MCF 10A (cell line): Measurements from ENCODE around the gene KCNJ4. TPM values are rescaled to one million over a fixed set of nuclear protein-coding genes. Genes with fewer than 3 reads are reported as not detected.
"Not testable (repeated sequence)": the region's sequence is repeated elsewhere in the genome, so short reads cannot be mapped to it uniquely, and the experiment has no call there.

ENCODE experiments used
- BruUV-seq: library from RNA; stranded (reverse); fragments of 400-500 nt; replicated peaks from 2 replicates; lab custom pipeline; 2021; lab: Mats Ljungman, UMichigan
- CTCF ChIA-PET: fragments of 300-600 bp; sonication (Branson Sonifier 250); formaldehyde crosslinking; extraction: SDS; loops from one replicate; lab custom pipeline; 2021; ENCODE audit warnings: antibody characterized with exemption, inconsistent platforms; lab: Yijun Ruan, JAX
- POLR2A ChIA-PET: fragments of 300-600, 350-650 bp; sonication (Branson Sonifier 250); formaldehyde crosslinking; extraction: SDS; loops from one replicate; lab custom pipeline; 2020; ENCODE audit warnings: antibody characterized with exemption, inconsistent platforms; lab: Yijun Ruan, JAX
- DNase-seq: peaks from one replicate; pipeline ENCODE4 v3.0.0-alpha.2; 2018; ENCODE audit not compliant: unreplicated experiment
- H3K27ac Mint-ChIP-seq: one replicate; pipeline ENCODE4 v1.8.0; 2022; ENCODE audit warnings: mild to moderate bottlenecking, low read depth, mixed read lengths; ENCODE audit not compliant: unreplicated experiment
- H3K27me3 Mint-ChIP-seq: one replicate; pipeline ENCODE4 v1.8.0; 2022; ENCODE audit warnings: mixed read lengths; ENCODE audit not compliant: insufficient read depth, unreplicated experiment
- H3K36me3 Mint-ChIP-seq: one replicate; pipeline ENCODE4 v1.8.0; 2022; ENCODE audit warnings: mild to moderate bottlenecking, moderate library complexity, mixed read lengths; ENCODE audit not compliant: insufficient read depth, unreplicated experiment
- H3K4me1 Mint-ChIP-seq: one replicate; pipeline ENCODE4 v1.8.0; 2022; ENCODE audit warnings: mixed read lengths; ENCODE audit not compliant: insufficient read depth, unreplicated experiment
- H3K4me3 Mint-ChIP-seq: one replicate; pipeline ENCODE4 v1.8.0; 2022; ENCODE audit warnings: mild to moderate bottlenecking, moderate library complexity, mixed read lengths; ENCODE audit not compliant: unreplicated experiment
- H3K9me3 Mint-ChIP-seq: one replicate; pipeline ENCODE4 v1.8.0; 2022; ENCODE audit warnings: mixed read lengths; ENCODE audit not compliant: unreplicated experiment
- intact Hi-C: fragments of 100-400 bp; cut with micrococcal nuclease; formaldehyde crosslinking; loops from 2 replicates; pipeline ENCODE4 v1.14.1; 2022
- total RNA-seq: library from RNA; stranded (reverse); gene quantifications from 2 replicates; pipeline ENCODE4 v1.2.3, GENCODE V29; 2022
- TF ChIP-seq, protein P1 (sequence below): fragments of 200-600 bp; IDR thresholded peaks from one replicate; pipeline ENCODE4 v1.8.0; 2022; ENCODE audit warnings: antibody characterized with exemption, mild to moderate bottlenecking; ENCODE audit not compliant: unreplicated experiment

KCNJ4 gene
- total RNA-seq, 1 experiment from 2014 or later: not detected

DNA sequence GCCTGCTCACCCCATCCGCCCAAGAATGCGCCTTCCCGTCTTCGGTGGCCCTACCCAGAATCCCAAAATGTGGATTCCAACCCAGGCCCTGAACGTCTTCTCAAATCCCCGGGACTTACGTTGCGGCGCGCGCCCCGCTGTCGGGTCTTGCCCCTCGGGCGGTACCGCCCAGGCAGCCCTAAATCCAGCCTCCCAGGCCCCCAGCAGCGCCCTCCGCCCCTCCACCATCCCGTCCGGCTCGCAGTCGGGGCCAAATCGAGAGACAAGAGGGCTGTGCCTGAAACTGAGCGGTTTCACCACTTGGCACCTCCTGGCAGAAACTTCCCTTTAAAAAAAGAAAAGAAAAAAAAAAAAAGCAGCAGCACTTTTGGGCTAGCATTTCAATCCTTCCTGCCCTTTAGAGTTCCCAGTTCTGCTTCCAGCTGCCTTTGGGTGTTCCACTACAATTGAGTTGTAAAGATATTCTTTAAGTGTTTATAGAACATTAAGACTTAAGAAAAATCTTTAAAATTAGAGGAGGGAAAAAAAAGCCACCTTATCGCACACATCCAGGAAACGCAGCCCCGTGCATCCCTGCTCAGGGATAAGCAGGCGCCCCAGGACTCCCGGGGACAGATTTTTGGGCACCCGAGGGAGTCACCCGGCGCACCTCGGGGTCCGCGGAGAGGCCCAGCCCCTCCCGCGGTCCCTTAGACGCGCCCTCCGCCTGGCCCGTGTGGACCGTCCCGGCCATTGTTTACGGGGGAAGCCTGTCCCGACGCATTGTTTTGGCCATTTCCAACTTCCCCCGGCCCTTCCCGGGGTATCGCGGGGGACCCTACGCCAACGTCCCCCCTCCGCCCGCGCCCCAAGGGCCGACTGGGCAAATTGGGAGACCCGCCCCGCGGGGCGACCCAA, 57.6 kb downstream of the KCNJ4 start:
- POLR2A ChIA-PET: interaction anchor here (0.6 to 1.6 kb wide), 11 partner anchors 28 to 335 kb away, joined by 3 to 5 read pairs (median 3); partner anchors contain the start of gene CSNK1E
- TSS peak; percentile 79 for BruUV-seq
- Mint-ChIP-seq H3K27me3 (no peaks in the 10 kb centered on the region), H3K27ac (peak overlapping the region; percentile 85), H3K4me1 (peaks cover 12% of the 10 kb centered on the region), H3K36me3 (no peaks in the 10 kb centered on the region), H3K4me3 (peak overlapping the region; percentile 77), H3K9me3 (no peaks in the 10 kb centered on the region)
- peak; percentile 60 for DNase-seq
- intact Hi-C loops: loop anchor here (5.0 kb wide), 1 partner anchor 105 kb away; no protein-coding TSS in a partner anchor
- TF ChIP-seq, protein P1, sequence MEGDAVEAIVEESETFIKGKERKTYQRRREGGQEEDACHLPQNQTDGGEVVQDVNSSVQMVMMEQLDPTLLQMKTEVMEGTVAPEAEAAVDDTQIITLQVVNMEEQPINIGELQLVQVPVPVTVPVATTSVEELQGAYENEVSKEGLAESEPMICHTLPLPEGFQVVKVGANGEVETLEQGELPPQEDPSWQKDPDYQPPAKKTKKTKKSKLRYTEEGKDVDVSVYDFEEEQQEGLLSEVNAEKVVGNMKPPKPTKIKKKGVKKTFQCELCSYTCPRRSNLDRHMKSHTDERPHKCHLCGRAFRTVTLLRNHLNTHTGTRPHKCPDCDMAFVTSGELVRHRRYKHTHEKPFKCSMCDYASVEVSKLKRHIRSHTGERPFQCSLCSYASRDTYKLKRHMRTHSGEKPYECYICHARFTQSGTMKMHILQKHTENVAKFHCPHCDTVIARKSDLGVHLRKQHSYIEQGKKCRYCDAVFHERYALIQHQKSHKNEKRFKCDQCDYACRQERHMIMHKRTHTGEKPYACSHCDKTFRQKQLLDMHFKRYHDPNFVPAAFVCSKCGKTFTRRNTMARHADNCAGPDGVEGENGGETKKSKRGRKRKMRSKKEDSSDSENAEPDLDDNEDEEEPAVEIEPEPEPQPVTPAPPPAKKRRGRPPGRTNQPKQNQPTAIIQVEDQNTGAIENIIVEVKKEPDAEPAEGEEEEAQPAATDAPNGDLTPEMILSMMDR: no peak
- CTCF ChIA-PET: no interaction called here

DNA sequence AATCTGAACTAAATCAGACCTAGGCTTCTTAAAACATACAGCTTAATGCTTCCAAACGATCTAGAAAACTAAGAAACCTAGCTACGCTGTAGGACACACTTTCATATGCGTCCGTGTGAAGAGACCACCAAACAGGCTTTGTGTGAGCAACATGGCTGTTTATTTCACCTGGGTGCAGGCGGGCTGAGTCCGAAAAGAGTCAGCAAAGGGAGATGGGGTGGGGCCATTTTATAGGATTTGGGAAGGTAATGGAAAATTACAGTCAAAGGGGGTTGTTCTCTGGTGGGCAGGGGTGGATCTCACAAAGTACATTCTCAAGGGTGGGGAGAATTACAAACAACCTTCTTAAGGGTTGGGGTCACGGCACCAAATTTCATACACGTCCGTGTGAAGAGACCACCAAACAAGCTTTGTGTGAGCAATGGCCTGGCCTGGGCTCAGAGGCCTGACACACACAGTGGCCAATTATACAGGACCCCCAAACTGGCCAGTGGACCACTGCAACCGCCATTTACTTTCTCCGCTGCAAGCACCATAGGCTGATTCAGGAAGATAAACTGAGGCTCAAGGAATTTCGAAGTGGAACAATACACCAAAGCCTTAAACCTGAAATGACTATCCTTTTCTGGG, 58.4 kb downstream of the KCNJ4 start:
- H3K4me3 Mint-ChIP-seq: peak overlapping the region; percentile 77
- POLR2A ChIA-PET: interaction anchor here (0.7 to 1.2 kb wide), 7 partner anchors 79 to 322 kb away, joined by 3 to 4 read pairs (median 3); partner anchors contain the start of gene CSNK1E
- H3K27ac Mint-ChIP-seq: peak overlapping the region; percentile 85
- H3K36me3 Mint-ChIP-seq, DNase-seq, H3K27me3 Mint-ChIP-seq, H3K9me3 Mint-ChIP-seq, CTCF ChIA-PET: not testable (repeated sequence)
- peaks cover 12% of the 10 kb centered on the region for H3K4me1 Mint-ChIP-seq
- TSS peak; percentile 15 for BruUV-seq
- intact Hi-C loops: loop anchor here (5.0 kb wide), 1 partner anchor 106 kb away; no protein-coding TSS in a partner anchor

DNA sequence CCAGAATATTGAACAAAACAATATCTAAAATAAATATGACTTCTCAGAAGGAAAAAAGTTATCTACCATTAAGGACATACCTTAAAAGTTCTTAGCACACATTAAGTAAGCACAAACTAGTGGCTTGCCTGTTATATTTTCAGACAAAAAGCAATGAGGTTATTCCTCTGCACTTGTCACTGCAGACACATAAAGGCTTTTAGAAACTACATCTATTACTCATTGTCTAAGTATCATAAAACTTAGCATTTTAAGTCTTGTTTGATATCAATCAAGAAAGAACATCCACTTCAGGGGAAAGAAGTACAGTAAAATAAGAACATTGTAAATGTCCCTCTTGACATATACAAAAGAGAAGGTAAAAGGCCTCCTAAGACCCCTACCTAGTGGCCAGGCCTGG, 59.1 kb downstream of the KCNJ4 start:
- POLR2A ChIA-PET: interaction anchor here (1.2 kb wide), 1 partner anchor 78 kb away, joined by 3 read pairs; no protein-coding TSS in a partner anchor
- Mint-ChIP-seq H3K4me3 (peak overlapping the region; percentile 77), H3K4me1 (peaks cover 12% of the 10 kb centered on the region), H3K27ac (peak overlapping the region; percentile 85)
- H3K36me3 Mint-ChIP-seq, CTCF ChIA-PET, H3K9me3 Mint-ChIP-seq, H3K27me3 Mint-ChIP-seq, DNase-seq, BruUV-seq: not testable (repeated sequence)
- intact Hi-C loops: loop anchor here (5.0 kb wide), 1 partner anchor 106 kb away; no protein-coding TSS in a partner anchor

DNA sequence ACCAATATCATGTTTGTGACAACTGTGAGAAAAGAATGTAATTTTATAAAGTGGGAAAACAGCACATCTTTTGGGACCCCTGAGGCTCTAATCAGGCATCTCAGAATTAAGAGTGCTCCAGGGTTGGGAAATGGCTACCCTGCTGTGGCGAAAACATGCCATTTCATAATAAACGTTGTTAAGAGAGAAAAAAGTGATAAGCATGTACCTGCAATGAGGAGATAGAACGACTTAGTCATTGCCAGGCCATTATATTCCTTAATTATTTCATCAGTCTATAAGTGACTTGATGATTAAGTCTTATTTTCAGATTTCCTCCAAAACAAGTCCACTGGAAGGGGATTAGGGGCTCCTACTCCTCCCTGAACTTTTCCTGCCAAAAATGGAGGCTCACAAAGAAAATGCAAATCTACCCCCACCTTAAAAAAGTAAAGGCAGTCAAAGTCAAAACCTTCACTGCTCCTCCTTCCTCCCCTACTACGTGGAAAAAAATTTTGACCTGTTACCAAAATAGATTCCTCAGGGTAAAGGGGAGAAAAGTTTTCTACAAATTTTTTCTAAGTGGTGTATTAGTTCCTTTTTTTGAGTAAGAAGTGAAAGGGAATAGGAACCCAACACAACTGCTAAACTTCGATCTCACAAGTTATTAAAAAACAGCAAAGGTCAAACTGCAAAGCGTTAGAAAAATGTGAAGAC, 59.9 kb downstream of the KCNJ4 start:
- H3K9me3 Mint-ChIP-seq, BruUV-seq, H3K27me3 Mint-ChIP-seq, DNase-seq, H3K36me3 Mint-ChIP-seq, CTCF ChIA-PET: not testable (repeated sequence)
- H3K27ac Mint-ChIP-seq: peak overlapping the region; percentile 63
- H3K4me3 Mint-ChIP-seq: peak overlapping the region; percentile 77
- POLR2A ChIA-PET: interaction anchor here (0.6 to 1.2 kb wide), 3 partner anchors 30 to 77 kb away, joined by 3 to 5 read pairs (median 3); no protein-coding TSS in a partner anchor
- intact Hi-C loops: loop anchor here (5.0 kb wide), 1 partner anchor 107 kb away; no protein-coding TSS in a partner anchor
- H3K4me1 Mint-ChIP-seq: peaks cover 12% of the 10 kb centered on the region

DNA sequence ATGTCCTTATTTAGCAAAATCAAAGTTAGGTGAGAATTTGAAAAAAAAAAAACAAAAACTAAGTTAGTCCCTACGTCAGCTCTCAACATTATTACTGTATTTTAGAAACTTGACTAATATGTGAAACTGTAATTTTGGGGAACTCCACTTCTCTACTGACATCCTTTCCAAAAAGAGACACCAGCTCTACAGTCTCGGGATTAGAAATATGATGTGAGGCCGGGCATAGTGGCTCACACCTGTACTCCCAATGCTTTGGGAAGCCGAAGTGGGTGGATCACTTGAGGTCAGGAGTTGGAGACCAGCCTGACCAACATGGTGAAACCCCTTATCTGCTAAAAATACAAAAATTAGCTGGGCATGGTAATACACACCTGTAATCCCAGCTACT, 65.6 kb downstream of the KCNJ4 start:
- intact Hi-C loops, H3K4me1 Mint-ChIP-seq, BruUV-seq, POLR2A ChIA-PET, H3K4me3 Mint-ChIP-seq, H3K9me3 Mint-ChIP-seq, H3K27me3 Mint-ChIP-seq, H3K36me3 Mint-ChIP-seq, DNase-seq, H3K27ac Mint-ChIP-seq: not testable (repeated sequence)
- CTCF ChIA-PET: interaction anchor here (0.7 kb wide), 1 partner anchor 64 kb away, joined by 3 read pairs; no protein-coding TSS in a partner anchor

DNA sequence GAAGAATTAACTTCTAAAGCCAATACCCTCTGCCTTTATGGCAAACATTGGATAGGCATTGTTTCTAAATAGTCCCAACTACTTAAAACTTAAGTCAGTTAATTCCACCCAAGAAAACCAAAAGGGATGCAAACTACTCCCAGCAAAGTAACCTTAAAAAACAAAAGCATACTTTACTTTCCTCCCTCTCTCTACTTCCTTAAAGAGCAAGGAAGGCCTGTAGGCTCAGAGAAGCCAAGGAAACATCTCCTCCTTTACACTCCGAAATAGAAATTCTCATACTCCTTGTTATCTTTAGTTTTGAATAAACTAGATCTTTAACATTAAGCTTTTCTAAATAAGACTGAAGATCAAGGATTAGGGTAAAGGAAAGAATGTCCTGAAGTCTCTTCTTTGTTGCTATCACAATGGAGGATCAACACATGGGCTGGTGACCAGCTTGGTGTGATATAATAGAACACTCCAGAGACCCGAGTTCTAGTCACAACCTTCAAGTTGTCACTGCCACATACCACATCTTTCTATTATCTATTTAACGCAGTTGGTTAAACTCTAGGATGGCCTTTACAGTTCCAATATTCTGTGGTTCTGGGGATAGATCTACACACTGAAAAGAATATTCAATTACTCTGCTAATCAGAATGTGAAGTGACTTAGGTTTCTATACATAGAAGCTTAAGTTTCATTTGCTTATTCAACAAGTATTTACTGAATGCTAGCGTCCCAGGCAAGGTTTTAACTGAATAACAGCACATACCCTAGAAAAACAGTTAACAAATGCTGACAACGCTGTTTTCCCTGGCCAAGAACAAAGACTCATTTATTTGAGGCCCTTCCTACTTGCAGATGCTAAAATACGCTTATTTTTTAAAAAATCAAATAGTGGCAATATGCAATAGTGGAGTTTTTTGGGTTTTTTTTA, 66.2 kb downstream of the KCNJ4 start:
- H3K9me3 Mint-ChIP-seq, H3K27ac Mint-ChIP-seq, DNase-seq, H3K4me1 Mint-ChIP-seq, POLR2A ChIA-PET, H3K36me3 Mint-ChIP-seq, BruUV-seq, intact Hi-C loops, H3K4me3 Mint-ChIP-seq, H3K27me3 Mint-ChIP-seq: not testable (repeated sequence)
- CTCF ChIA-PET: interaction anchor here (0.7 kb wide), 1 partner anchor 64 kb away, joined by 3 read pairs; no protein-coding TSS in a partner anchor

DNA sequence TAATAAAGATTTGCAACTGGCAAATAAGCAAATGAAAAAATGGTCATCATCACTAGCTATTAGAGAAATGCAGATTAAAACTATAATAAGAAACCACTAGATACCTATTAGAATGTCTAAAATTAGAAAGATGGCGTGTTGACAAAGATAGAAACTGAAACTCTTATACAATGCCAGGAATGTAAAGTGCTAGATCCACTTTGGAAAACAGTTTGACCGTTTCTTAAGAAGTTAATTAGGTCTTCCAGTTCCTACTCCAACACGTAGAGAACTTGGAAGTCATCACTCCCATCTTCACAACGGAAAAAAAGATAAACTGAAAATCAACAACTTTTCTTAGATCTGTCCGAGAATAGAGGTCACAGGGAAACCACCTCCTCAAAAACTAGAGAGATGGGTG, 68.1 kb downstream of the KCNJ4 start:
- H3K9me3 Mint-ChIP-seq, DNase-seq, H3K27ac Mint-ChIP-seq, H3K4me1 Mint-ChIP-seq, H3K4me3 Mint-ChIP-seq, POLR2A ChIA-PET, intact Hi-C loops, BruUV-seq, H3K27me3 Mint-ChIP-seq, H3K36me3 Mint-ChIP-seq: not testable (repeated sequence)
- CTCF ChIA-PET: interaction anchor here (0.6 kb wide), 1 partner anchor 262 kb away, joined by 3 read pairs; no protein-coding TSS in a partner anchor
